NCI-H82 treated with DMSO at 0.1 percent for 48 hours (cell line): ENCODE measurements around the gene ZMYND10.
A peak's percentile ranks its signal among the peaks of the same experiment; 100 is the strongest.

ENCODE experiments used
- DNase-seq: peaks from one replicate; lab custom pipeline; 2025; ENCODE audit not compliant: unreplicated experiment; lab: John Stamatoyannopoulos, UW

ZMYND10 gene

DNA sequence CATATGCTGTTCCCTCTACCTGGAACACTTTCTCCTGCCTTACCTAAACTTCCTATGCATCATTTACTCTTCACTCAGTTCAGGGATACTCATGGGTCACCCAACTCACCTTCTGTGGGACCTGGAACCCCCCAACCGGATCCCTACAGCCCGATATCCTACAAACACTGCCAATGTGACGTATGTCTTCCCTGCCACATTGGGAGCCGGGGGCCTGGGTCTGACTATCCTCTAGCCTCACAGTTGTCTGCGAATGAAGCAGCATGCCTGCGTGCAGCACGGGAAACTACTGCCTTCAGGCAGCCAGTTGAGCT lies 4.6 kb upstream of the ZMYND10 start:
- DNase-seq: no peak

DNA sequence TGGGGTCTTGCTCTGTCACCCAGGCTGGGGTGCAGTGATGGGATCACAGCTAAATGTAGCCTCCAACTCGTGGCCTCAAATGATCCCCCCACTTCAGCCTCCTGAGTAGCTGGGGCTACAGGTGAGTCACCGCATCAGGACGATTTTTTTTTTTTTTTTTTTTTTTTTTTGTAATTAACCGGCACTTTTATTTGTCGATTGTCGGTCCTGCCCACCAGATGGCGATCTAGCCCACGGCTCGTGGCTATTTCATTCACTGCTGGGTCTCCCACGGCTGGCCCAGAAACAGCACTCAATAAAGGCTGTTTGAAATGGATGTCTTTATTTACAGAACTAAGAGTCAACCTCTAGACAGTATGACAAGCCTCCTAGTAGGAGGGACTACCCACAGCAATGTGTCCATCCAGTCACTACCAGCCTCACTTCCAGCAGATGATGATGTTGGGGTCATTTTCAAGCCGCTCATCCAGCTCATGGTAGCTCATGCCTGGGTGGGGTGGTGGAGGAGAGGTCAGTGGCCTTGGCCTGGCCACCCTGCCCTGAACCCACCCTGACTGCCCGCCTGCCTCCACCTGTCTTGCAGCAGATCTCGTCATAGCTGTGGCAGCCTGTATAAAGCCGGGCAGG lies 1.8 kb upstream of the ZMYND10 start:
- DNase-seq: no peak

DNA sequence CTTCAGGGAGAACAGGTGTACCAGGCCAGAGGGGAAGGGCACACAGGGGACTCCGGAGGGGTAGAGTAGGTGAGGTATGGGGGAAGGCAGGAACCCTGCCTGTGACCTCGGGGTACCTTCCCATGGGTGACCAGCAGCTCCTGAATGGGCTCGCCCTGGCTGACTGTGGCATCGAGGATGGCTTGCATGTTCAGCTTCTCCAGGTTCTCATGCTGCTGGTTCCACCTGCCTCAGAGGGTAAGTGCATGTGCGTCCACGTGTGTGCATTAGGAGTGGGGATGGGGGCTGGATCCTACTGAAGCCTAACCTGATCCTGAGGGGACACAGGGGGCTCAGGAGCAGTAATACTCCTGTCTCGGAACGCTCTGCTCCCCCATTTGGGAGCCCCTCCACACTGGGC lies 524 bp downstream of the ZMYND10 start:
- no peak for DNase-seq

DNA sequence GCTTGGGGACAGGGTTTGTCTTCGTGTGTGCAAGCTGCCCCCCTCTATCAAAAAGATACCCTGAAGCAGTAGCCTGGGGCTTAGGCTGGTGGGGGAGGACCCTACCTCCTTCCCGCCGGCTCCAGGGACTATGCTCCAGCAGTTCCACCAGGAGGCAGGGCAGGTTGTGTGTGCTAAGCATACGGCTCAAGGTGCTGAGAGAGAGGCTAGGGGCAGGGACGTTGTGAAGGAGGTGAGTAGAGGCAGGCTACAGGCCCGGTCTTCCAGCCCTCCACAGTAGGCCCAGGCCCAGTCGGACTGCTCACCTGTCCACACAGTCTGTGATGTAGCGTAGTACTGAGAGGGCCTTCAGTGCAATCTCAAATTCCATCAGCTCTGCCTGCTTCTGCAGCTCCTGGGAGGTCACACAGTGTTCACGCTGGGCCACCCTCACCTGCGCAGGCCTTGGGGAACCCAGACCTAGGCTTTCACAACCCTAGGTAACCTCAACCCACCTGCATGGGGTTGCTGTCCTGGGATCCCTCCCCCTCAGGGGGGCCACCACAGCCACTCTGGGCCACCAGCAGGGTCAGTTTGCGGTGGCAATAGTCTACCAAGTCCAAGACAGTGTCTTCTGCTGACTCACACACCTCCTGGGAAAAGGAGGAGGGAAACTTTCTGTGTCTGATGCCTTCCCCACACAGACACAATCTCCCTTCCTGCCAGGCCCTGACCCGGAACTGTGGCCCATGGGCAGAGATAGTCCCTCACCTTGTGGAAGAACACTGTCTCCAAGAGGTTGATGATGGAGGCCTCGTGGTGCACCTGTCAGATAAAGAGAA lies 2.5 kb downstream of the ZMYND10 start:
- DNase-seq: no peak

DNA sequence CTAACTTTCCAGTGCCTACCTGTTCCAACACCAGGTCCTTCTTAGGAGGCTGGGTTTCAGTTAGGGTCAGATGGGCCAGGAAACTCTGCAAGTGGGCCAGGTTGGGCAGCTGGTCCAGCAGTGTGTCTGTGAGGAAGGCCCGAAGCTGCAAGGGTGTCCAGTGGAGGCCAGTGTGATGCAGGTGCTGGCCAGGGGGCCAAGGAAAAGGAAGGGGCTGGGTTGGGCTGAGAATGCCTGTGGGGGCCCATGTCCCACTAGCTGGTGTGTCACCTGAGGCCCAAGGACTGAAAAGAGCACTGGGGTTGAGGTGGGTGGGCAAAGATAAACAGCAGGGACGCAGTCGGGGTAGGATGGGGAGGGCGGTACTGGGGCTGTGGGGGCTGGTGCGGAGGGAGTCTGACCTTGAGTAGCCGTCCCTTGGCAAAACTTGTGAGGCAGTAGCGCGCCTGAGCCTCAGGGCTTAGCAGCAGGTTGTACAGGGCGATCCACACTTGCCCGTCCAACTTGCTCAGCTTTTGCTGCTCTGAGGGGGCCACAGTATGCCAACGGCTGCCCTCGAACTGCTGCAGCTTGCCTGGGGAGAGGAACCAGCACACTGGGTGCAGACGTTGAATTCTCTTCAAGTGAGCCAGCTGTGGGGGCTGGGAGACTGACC lies 3.4 kb downstream of the ZMYND10 start:
- DNase-seq: no peak

DNA sequence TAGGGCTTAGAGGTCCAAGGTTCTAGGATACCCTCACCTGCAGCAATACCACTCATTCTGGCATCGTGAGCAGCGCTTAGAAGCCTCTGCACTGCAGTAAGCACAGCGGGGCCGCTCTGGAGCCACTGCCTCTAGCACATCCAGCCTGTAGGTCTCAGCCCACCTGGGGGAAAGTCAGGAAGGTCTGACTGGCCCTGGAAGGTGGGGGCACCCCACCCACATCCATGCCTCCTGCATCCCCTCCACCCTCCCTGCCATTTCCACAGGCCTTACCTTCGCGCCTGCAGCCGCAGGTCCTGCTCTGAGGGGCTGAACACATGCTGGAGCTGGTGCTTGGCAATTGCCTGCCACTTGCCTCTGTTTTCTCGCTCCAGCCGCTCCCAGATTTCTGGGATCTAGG lies 4.0 kb downstream of the ZMYND10 start:
- no peak for DNase-seq

DNA sequence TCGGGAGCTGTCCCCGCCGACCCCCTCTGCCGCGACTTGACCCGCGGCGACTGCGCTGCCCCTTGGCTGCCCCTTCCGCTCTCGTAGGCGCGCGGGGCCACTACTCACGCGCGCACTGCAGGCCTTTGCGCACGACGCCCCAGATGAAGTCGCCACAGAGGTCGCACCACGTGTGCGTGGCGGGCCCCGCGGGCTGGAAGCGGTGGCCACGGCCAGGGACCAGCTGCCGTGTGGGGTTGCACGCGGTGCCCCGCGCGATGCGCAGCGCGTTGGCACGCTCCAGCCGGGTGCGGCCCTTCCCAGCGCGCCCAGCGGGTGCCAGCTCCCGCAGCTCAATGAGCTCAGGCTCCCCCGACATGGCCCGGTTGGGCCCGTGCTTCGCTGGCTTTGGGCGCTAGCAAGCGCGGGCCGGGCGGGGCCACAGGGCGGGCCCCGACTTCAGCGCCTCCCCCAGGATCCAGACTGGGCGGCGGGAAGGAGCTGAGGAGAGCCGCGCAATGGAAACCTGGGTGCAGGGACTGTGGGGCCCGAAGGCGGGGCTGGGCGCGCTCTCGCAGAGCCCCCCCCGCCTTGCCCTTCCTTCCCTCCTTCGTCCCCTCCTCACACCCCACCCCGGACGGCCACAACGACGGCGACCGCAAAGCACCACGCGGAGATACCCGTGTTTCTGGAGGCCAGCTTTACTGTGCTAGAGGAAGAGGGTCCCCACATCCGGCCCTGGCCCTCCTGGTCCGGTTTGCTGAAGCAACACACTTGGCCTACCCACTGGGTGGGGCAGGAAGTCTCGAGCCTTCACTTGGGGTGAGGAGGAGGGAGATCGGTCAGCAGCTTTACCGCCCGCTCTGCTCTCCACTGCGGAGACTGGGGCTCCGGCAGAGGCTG lies 4.8 kb downstream of the ZMYND10 start, which contains the start of gene RASSF1:
Gene RASSF1, minus strand, starts transcription at position 389 of the 882 bp plus-strand sequence. Its CDS starts 31 bp downstream, at position 358.
- DNase-seq: no peak

DNA sequence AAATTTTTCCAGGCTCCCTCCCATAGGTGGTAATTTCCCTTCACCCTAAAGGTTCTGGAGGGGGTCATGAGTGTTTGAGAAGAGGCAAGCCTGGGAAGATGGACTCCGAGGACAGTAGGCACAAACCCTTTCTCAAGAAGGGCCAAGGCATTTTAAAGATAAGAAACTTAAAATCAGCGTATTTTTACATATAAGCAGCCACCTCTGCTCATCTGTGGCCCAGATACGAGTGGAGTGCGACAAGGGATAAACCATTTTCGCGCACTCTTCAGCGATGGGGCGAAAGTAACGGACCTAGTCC lies 5.4 kb downstream of the ZMYND10 start:
- DNase-seq: no peak

DNA sequence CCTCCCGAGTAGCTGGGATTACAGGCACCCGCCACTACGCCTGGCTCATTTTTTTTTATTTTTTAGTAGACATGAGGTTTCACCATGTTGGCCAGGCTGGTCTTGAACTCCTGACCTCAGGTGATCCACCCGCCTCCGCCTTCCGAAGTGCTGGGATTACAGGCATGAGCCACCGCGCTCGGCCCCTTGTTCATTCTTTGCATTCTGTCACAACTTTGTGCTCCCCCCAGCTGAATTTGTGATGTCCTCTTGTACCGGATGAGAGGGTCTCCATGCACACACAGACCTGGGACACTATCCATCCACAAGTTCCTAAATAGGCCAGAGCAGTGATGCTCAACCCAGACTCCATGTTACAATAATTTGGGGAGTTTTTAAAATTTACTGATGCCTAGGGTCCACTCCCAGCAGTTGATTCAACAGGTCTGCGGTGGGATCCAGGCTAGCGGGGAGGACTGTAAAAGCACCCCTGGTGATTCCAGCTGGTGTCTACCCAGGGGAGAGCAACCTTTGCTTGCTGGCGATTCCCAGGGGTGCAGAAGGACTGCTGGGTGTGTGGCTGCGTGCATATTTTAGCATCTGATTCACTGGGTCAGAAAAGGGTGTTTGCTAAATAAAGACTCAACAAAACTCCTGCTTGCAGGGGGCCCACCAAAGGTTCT lies 5.9 kb downstream of the ZMYND10 start:
- no peak for DNase-seq

DNA sequence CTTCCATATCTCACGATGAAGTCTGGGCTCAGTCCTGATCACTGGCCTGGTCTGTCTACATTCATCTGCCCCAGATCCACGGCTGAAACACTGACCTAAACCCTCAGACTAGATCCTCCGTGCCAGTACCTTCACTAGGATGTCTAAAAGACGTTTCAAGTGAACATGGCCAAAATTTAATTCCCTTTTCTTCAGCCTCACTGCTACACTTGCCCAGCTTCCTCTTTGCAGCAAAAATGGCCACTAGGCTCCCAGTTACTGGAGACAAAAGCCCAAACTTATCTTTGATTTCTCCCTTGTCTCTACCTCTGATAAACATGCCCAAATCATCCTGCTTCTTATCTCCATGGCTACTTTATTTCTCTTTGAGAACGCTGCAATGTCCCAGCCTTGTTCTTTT lies 6.6 kb downstream of the ZMYND10 start:
- DNase-seq: no peak

DNA sequence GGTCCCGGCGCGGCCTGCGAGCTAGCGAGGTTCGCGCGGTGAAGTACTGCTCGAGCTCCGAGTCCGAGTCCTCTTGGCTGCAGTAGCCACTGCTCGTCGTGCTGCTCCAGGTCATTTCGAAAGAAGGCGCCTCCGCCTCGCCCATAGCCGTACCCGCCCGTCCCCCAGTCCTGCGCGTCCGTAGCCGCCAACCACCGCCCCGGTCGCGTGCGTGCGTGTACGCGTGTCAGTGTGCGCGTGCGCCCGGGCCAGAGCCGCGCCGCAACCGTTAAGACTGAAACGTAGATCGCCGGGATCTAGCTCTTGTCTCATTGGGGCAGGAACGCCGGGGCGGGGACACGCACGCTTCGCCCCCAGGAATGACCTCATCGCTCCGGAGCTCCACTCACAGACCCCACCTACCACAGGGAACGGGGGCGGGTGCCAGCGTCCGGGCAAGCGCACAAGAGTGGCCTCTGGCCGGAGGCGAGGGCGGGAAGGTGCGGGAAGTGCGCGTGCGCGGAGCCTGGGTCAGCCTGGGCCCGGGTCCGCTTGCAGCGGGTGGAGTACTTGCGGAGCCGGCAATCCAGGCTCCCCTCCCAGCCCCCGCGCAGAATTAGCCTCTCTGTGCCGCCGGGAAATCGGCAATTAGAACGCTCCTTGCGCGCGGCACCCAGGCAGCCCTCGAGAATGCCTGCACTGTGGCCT lies 8.2 kb downstream of the ZMYND10 start:
- peak; percentile 93 for DNase-seq

DNA sequence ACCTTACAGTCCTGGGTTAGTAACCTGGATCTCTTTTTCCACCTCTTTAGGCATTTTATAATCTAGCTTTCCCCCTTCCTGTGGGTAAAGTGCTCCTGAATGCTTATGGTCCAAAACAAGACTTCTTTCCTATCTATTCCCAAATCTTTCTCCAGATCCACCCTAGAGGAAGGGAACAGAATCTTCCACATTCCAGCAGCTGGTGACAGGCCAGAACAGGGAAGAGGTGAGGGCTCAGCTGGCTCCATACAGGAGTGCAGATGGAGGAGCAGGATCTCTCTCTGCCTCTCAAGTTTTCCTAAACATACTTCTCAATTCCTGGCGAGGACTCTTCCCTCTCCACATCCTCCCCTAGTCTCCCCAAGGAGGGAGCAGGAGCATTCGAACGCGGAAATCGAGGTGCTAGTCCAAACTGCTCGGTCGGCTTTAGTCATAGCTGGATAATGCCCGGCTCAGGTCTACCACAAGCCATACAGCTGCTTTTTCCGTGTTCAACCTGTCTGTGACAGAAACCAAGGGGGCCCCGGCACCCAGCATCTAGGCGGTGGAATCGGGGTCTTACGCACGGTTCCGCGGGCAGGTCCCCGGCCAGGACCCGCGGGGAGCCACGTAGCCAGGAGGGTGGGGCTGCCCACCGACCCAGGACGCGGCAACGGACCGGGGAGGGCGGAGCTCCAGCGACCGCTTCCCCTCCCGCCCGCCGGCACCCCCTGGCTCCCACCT lies 8.9 kb downstream of the ZMYND10 start:
- DNase-seq: no peak

DNA sequence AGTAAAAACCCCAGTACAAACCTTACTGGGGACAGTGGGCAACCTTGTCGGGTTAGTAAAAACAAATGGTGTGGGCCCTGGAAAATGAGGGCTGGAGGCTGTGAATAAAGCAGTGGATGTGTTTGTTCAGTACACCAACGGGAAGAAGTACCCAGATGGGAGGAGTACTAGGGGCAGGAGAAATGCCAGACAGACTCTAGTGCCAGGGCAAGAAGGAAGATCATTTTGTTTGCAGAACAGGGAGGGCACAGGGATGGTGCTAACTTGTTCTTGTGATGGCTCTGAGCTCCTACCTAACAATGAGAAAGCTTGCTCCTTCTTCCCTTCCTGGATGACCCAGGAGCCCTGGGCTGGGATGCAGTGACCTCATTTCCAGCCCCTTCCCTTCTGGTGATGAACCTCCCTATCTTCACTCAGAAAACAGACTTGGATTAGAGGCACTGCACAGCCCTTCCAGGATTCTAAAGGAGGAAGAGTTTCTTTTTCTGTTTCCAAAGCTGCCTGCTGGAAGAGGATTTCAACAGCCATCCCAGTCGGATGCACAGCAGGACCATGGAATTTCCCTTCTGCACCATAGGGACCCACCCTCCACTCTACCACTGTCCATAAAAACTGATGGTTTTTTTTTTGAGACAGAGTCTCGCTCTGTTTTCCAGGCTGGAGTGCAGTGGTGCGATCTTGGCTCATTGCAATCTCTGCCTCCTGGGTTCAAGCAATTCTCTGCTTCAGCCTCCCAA lies 11.0 kb downstream of the ZMYND10 start:
- DNase-seq: no peak

DNA sequence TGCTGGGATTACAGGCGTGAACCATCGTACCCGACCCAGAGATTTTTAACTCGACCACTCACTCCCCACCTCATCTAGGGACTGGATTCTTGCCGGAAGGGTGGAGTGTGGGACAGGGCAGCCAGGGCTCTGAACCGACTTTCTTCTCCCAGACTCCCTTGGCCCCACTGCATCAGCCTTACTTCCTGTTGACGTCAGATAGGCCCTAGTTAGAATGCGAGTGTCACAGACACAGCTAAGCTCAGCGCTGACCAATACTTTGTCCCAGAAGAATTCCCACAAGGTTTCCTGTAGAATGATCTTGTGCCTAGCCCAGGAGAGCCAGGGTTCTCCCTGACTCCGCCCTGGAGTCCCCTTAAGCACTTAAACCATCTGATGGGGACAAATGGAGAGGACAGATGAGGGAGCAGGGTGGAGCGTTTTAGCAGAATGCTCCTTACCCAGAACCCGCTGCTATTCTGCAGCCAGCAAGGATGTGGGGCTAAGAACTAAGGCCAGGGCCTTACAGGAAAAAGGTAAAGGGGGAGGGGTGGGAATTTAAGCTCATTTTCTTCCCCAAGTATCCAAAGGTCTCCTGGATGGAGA lies 11.7 kb downstream of the ZMYND10 start:
- DNase-seq: no peak

DNA sequence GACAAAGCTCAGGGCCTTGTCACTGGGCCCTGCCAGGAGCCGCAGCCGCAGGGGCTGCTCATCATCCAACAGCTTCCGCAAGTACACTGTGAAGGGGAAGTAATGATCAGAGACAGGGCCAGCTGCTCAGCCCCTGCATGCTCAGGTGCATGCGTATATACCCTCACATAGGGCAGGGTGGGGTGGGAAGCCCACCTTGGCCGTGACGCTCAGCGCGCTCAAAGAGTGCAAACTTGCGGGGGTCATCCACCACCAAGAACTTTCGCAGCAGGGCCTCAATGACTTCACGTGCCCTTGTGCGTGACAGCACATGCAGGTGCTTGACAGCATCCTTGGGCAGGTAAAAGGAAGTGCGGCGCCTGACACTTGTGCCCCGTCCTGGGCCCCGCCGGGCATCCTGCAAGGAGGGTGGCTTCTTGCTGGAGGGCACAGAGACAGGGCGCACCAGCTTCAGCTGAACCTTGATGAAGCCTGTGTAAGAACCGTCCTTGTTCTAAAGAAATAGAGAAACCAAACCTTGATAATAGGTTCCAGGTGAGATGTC lies 14.1 kb downstream of the ZMYND10 start:
- no peak for DNase-seq

DNA sequence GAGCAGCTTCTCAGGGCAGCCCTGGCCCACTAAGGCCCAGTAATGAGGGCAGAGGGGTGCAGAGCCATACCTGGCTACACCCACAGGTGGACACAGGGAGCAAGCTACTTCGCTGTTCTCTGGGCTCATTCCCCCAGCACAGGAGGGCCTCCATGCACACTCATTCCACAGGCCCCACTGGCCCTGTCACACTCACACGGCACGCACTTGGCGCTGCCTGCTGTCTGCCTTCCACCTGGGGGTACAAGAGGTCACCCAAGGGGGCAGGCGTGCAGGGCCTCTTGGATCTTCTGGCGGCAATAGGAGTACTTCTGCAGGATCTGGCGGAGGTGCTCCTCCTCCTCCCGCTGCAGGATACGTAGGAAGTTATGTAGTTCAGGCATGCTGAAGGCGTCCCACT lies 15.2 kb downstream of the ZMYND10 start:
- DNase-seq: no peak

DNA sequence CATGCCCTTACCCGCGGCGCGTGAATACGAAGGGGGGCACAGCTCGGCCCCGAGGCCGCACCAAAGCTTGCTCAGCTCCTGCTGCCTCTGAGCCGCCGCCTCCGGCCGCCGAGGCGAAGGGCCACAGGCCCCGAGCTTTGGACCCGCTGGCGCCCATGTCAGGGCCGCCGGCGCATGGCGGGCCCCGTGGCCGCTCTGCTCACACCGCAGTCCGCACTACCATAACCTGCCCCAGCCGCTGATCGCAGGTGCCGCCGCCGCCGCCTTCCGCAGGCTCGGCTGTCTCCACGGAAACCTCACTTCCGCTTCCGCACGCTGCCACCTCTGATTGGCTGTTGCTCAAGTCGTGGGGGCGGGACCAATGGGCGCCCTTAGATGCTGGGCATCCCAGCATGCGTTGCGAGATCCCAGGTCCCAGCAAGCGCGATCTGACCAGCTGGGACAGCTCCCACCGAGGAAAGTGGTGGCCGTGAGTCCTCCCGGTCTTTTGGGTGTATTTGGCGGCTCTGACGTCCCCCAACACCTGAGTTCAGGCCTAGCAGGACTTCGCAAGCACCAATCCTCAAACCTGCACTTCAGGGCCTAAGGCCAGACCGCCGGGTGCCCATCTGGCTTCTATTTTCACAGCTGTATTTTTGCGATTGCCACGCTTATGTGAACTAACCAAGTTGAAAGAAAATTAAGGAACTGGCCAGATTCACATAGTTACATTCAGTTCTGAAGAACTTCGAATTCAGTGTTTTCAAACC lies 17.4 kb downstream of the ZMYND10 start, which contains the start of gene TUSC2:
Gene TUSC2, minus strand, starts transcription at position 281 of the 749 bp plus-strand sequence. Its CDS starts 124 bp downstream, at position 157.
- peak; percentile 76 for DNase-seq

DNA sequence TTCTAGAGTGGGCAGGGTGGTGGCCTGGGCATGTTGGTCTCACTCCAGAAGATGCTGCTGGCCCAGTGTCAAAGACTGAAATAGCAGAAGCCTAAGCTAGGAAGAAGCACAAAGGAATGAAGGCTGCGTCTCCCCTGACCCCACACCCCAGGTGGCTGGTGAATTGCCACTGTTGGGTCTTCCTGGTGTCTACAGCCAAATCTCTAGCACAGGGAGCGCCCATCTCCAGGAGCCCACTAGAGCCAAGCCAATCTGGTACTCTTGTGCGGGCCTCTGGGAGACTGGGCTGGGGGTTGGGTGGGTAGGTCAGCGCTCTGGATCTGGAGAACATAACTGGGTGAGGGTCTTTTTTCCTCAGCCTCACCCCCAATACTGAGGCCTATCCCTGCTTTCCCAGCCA lies 18.4 kb downstream of the ZMYND10 start:
- DNase-seq: no peak
